ENCODE results near the gene PEX11A.

PEX11A gene

GRCh38 chr15:89631902-89632264, 58.7 kb downstream of the PEX11A start (continued):
- no peak for TF ChIP-seq TSHZ2 (CRISPR knock-in tag; IDR thresholded peaks at IDR 0.05)
- TF ChIP-seq ISL1 (CRISPR knock-in tag; IDR thresholded peaks at IDR 0.05): no peak
- TF ChIP-seq PPARA (CRISPR knock-in tag; IDR thresholded peaks at IDR 0.05; ENCODE audit: borderline replicate concordance): no peak
- no peak for TF ChIP-seq ZC3H10 (CRISPR knock-in tag; IDR thresholded peaks at IDR 0.05)
- TF ChIP-seq ZFP30 (CRISPR knock-in tag; IDR thresholded peaks at IDR 0.05): no peak

Data from SK-N-SH treated with all-trans-retinoic acid at 6 μM for 48 hours (cell line).